HG03280 (cell line): ENCODE results near the gene PLD3.

Source experiments
- ATAC-seq: cut with Tn5 transposase; IDR thresholded peaks from one replicate; pipeline ENCODE4 v1.9.1; 2021; ENCODE audit warnings: mild to moderate bottlenecking, moderate library complexity; ENCODE audit not compliant: unreplicated experiment

Gene PLD3

GRCh38 chr19:40348125-40348913 lies at the start of gene PLD3, which contains the start of gene C19orf47:
TSS of gene PLD3 (plus strand) at chr19:40348695. CDS start at chr19:40366484, 17,789 bp downstream.
TSS of gene C19orf47 (minus strand) at chr19:40348397. CDS start at chr19:40341857, 6,540 bp downstream.
- ATAC-seq: peak; percentile 95

GRCh38 chr19:40300668-40301067 lies 47.8 kb upstream of the PLD3 start:
- no peak for ATAC-seq

GRCh38 chr19:40302224-40303011 lies 46.1 kb upstream of the PLD3 start:
- ATAC-seq: no peak

- ATAC-seq: no peak
Observed at GRCh38 chr19:40303765-40304164, 44.7 kb upstream of the PLD3 start.

GRCh38 chr19:40304306-40304705 lies 44.2 kb upstream of the PLD3 start:
- no peak for ATAC-seq

- no peak for ATAC-seq
Observed at GRCh38 chr19:40305403-40305802, 43.1 kb upstream of the PLD3 start.

GRCh38 chr19:40309666-40310065 lies 38.8 kb upstream of the PLD3 start:
- ATAC-seq: no peak

- ATAC-seq: no peak
Observed at GRCh38 chr19:40312533-40312932, 36.0 kb upstream of the PLD3 start.

GRCh38 chr19:40313229-40313983 lies 35.1 kb upstream of the PLD3 start:
- no peak for ATAC-seq

GRCh38 chr19:40314656-40315055 lies 33.8 kb upstream of the PLD3 start:
- ATAC-seq: no peak

GRCh38 chr19:40315812-40316470 lies 32.6 kb upstream of the PLD3 start:
- no peak for ATAC-seq

- ATAC-seq: no peak
Observed at GRCh38 chr19:40317338-40317737, 31.2 kb upstream of the PLD3 start.

- ATAC-seq: no peak
Observed at GRCh38 chr19:40320558-40320935, 27.9 kb upstream of the PLD3 start.

- no peak for ATAC-seq
Observed at GRCh38 chr19:40321076-40321475, 27.4 kb upstream of the PLD3 start.

- no peak for ATAC-seq
Observed at GRCh38 chr19:40321566-40322270, 26.8 kb upstream of the PLD3 start.

GRCh38 chr19:40322271-40322610 lies 26.3 kb upstream of the PLD3 start:
- no peak for ATAC-seq

GRCh38 chr19:40322951-40323615 lies 25.4 kb upstream of the PLD3 start:
- no peak for ATAC-seq

GRCh38 chr19:40323705-40324104 lies 24.8 kb upstream of the PLD3 start:
- ATAC-seq: no peak

GRCh38 chr19:40326201-40326600 lies 22.3 kb upstream of the PLD3 start:
- no peak for ATAC-seq

GRCh38 chr19:40331052-40331451 lies 17.4 kb upstream of the PLD3 start:
- ATAC-seq: no peak
